Ishikawa (cell line): ENCODE measurements around the gene A1BG.

Experiments used
- CEBPB ChIP-seq: IDR thresholded peaks from 2 replicates; pipeline ENCODE4 v1.6.1; 2012
- CREB1 ChIP-seq: IDR thresholded peaks from 2 replicates; pipeline ENCODE4 v1.6.1; 2012; ENCODE audit warnings: low read depth
- EGR1 ChIP-seq: IDR thresholded peaks from 2 replicates; pipeline ENCODE4 v1.6.1; 2012
- EP300 ChIP-seq: IDR thresholded peaks from 2 replicates; pipeline ENCODE4 v1.6.1; 2012; ENCODE audit warnings: borderline replicate concordance
- FOXM1 ChIP-seq: IDR thresholded peaks from 2 replicates; pipeline ENCODE4 v1.6.1; 2012; ENCODE audit warnings: low read depth, borderline replicate concordance
- NFIC ChIP-seq: IDR thresholded peaks from 2 replicates; pipeline ENCODE4 v1.6.1; 2012
- RAD21 ChIP-seq: IDR thresholded peaks from 2 replicates; pipeline ENCODE4 v1.6.1; 2012; ENCODE audit warnings: low read depth
- TAF1 ChIP-seq: IDR thresholded peaks from 2 replicates; pipeline ENCODE4 v1.6.1; 2012; ENCODE audit warnings: low read depth, mild to moderate bottlenecking
- TCF12 ChIP-seq: IDR thresholded peaks from 2 replicates; pipeline ENCODE4 v1.6.1; 2012; ENCODE audit warnings: low read depth
- TEAD4 ChIP-seq: IDR thresholded peaks from 2 replicates; pipeline ENCODE4 v1.6.1; 2012
- USF1 ChIP-seq: IDR thresholded peaks from 2 replicates; pipeline ENCODE4 v1.6.1; 2012
- YY1 ChIP-seq: IDR thresholded peaks from 2 replicates; pipeline ENCODE4 v1.6.1; 2012; ENCODE audit warnings: low read depth
- ZBTB7A ChIP-seq: IDR thresholded peaks from 2 replicates; pipeline ENCODE4 v1.6.1; 2012; ENCODE audit warnings: low read depth
- TF ChIP-seq, protein P1 (sequence below): IDR thresholded peaks from 2 replicates; pipeline ENCODE4 v1.6.1; 2012
- TF ChIP-seq, protein P2 (sequence below): IDR thresholded peaks from 2 replicates; pipeline ENCODE4 v1.6.1; 2012; ENCODE audit warnings: low read depth, mild to moderate bottlenecking

Gene A1BG, protein sequence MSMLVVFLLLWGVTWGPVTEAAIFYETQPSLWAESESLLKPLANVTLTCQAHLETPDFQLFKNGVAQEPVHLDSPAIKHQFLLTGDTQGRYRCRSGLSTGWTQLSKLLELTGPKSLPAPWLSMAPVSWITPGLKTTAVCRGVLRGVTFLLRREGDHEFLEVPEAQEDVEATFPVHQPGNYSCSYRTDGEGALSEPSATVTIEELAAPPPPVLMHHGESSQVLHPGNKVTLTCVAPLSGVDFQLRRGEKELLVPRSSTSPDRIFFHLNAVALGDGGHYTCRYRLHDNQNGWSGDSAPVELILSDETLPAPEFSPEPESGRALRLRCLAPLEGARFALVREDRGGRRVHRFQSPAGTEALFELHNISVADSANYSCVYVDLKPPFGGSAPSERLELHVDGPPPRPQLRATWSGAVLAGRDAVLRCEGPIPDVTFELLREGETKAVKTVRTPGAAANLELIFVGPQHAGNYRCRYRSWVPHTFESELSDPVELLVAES

GRCh38 chr19:58352760-58353671 lies at the start of gene A1BG:
TSS of gene A1BG (minus strand) at chr19:58353492. CDS start at chr19:58353437, 55 bp downstream.
- TF ChIP-seq ZBTB7A (no peak), USF1 (no peak), EGR1 (no peak), CEBPB (no peak)

DNA sequence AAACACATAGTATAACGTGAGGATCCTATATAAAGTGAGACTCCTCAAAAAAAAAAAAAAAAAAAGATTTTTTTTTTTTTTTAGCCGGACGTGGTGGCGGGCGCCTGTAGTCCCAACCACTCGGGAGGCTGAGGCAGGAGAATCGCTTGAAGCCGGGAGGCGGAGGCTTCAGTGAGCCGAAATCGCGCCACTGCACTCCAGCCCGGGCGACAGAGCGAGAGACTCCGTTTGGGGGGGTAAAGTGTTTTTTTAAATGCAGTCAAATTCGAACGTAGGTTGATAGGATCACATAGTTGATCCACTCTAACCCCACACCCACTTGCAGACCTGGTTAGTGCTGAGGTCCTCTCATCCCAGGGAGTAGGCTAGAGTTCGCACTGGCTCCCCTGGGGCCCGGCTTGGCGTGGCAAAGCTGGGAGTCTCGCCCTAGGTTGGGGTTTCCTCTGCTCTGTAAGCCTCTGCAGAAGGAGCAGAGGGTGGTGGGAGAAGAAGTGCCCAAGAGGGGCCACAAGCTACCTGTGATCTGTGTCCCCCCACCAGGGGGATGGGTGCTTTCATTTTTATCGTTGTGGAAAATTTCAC lies 48.6 kb upstream of the A1BG start:
- TF ChIP-seq TEAD4: no peak
- no peak for TF ChIP-seq TCF12
- no peak for TF ChIP-seq NFIC
- TF ChIP-seq, protein P1, sequence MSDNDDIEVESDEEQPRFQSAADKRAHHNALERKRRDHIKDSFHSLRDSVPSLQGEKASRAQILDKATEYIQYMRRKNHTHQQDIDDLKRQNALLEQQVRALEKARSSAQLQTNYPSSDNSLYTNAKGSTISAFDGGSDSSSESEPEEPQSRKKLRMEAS: no peak
- TF ChIP-seq TAF1: no peak
- no peak for TF ChIP-seq EP300
- no peak for TF ChIP-seq CREB1
- no peak for TF ChIP-seq USF1
- TF ChIP-seq EGR1: no peak
- TF ChIP-seq YY1: no peak
- no peak for TF ChIP-seq CEBPB
- no peak for TF ChIP-seq FOXM1
- TF ChIP-seq, protein P2, sequence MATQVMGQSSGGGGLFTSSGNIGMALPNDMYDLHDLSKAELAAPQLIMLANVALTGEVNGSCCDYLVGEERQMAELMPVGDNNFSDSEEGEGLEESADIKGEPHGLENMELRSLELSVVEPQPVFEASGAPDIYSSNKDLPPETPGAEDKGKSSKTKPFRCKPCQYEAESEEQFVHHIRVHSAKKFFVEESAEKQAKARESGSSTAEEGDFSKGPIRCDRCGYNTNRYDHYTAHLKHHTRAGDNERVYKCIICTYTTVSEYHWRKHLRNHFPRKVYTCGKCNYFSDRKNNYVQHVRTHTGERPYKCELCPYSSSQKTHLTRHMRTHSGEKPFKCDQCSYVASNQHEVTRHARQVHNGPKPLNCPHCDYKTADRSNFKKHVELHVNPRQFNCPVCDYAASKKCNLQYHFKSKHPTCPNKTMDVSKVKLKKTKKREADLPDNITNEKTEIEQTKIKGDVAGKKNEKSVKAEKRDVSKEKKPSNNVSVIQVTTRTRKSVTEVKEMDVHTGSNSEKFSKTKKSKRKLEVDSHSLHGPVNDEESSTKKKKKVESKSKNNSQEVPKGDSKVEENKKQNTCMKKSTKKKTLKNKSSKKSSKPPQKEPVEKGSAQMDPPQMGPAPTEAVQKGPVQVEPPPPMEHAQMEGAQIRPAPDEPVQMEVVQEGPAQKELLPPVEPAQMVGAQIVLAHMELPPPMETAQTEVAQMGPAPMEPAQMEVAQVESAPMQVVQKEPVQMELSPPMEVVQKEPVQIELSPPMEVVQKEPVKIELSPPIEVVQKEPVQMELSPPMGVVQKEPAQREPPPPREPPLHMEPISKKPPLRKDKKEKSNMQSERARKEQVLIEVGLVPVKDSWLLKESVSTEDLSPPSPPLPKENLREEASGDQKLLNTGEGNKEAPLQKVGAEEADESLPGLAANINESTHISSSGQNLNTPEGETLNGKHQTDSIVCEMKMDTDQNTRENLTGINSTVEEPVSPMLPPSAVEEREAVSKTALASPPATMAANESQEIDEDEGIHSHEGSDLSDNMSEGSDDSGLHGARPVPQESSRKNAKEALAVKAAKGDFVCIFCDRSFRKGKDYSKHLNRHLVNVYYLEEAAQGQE: no peak
- TF ChIP-seq ZBTB7A: no peak

DNA sequence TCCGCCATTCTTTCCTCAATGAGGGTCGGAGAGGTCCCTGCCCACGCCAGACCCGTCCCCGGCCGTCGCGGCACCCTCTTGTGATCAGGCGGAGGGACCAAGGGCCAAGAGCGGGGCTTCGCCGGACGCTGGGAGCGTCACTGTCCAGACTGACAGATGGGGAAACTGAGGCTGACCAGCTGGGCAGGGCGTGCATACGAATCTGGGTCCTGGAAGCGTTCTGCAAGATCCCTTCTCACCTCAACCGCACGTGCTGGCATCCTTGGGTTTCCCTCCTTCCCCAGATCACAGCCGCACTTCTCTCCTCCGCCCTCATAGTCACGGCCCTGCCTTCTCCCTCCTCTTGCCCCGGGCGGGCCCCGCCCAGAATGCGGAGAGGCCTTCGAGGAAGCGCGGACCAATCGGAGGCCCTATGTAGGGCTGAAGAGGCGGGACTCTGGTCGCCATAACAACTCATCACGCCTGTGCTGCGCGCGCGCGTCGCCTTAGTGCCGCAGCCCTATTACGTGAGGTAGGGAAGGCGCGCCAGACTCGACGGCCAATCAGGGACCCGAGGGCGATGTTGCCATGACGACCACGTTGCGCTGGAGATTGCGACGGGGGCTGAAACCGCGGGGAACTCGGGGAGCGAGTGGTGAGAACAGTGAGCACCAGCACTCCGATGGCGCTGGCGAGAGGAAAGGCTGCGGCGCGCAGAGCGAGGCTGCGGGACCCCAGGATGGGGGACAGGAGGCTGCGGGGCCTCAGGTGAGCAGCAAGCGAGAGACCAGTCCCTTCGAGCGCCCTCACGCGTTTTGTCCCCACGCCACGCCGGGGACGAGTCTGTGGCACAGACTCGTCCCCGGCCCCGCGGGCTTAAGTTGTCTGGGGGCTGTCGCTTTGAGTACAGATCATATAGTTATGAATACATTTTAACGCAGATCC lies 47.9 kb upstream of the A1BG start:
- TF ChIP-seq TEAD4: 0 out of 2 replicates have a peak, but pooled peaks have one; percentile 7
- TF ChIP-seq, protein P1: peak; percentile 97
- no peak for TF ChIP-seq RAD21
- TF ChIP-seq USF1: 0 out of 2 replicates have a peak, but pooled peaks have one; percentile 20
- peak; percentile 15; the same call in 1 of the 2 replicates for TF ChIP-seq EGR1
- peak; percentile 69 for TF ChIP-seq YY1
- TF ChIP-seq TAF1: peak; percentile 87
- peak; percentile 69; the same call in 1 of the 2 replicates for TF ChIP-seq CREB1
- no peak for TF ChIP-seq ZBTB7A
- TF ChIP-seq, protein P2: no peak
- 0 out of 2 replicates have a peak, but pooled peaks have one; percentile 25 for TF ChIP-seq FOXM1

- TF ChIP-seq TCF12: no peak
- TF ChIP-seq, protein P2: no peak
- TF ChIP-seq ZBTB7A: no peak
- no peak for TF ChIP-seq CEBPB
- TF ChIP-seq, protein P1: no peak
- no peak for TF ChIP-seq CREB1
These were observed 47.1 kb upstream of the A1BG start for GRCh38 chr19:58400316-58400915.
